K562 (cell line): ENCODE results near the gene PRR7. TPM values are rescaled to one million over a fixed set of nuclear protein-coding genes. Genes with fewer than 3 reads are reported as not detected.

Experiments
- ARNT ChIP-seq, 2 experiments: fragments of 450-650 bp; IDR thresholded peaks; 2 replicates each; pipeline ENCODE4 v1.6.1; 2016; ENCODE audit warnings: mild to moderate bottlenecking in 1 of 2
- BCOR ChIP-seq: fragments of 450-650 bp; IDR thresholded peaks from 2 replicates; pipeline ENCODE4 v1.6.1; 2016
- CEBPB ChIP-seq: fragments of 450-650 bp; IDR thresholded peaks from 2 replicates; pipeline ENCODE4 v1.6.1; 2016; ENCODE audit warnings: missing genetic modification characterization, missing compliant biosample characterization
- EGR1 ChIP-seq: fragments of 450-650 bp; conservative IDR thresholded peaks from 2 replicates; pipeline ENCODE4 v1.6.1; 2017; ENCODE audit warnings: mild to moderate bottlenecking
- FOS ChIP-seq: IDR thresholded peaks from 3 replicates; pipeline ENCODE4 v1.6.1; 2011; ENCODE audit not compliant: insufficient read length; ENCODE audit errors: extremely low read depth
- FOXA3 ChIP-seq, 2 experiments: fragments of 450-650 bp in 1 of 2; sonication (generic) in 1 of 2; formaldehyde crosslinking; IDR thresholded peaks in 1 of 2; conservative IDR thresholded peaks in 1 of 2; 2 replicates each; pipeline versions ENCODE4 v1.4.0 to v1.8.0; 2020 to 2022; ENCODE audit warnings: mild to moderate bottlenecking in 2 of 2, missing genetic modification reagents in 1 of 2
- HNRNPK ChIP-seq: fragments of 200-400 bp; formaldehyde crosslinking; IDR thresholded peaks from one replicate; pipeline ENCODE4 v1.6.1; 2018; ENCODE audit warnings: mild to moderate bottlenecking, low read depth, low read length; ENCODE audit not compliant: poor library complexity, severe bottlenecking
- NONO ChIP-seq, 2 experiments: fragments of 200-400 bp in 1 of 2; fragments of 450-650 bp in 1 of 2; formaldehyde crosslinking in 1 of 2; IDR thresholded peaks; 2 replicates each; pipeline ENCODE4 v1.6.1; 2017; ENCODE audit warnings: low read depth in 2 of 2, mild to moderate bottlenecking in 2 of 2, moderate library complexity in 2 of 2, low read length in 1 of 2
- NR2C2 ChIP-seq, 2 experiments: fragments of 200-800 bp in 1 of 2; sonication (Bioruptor generic) in 1 of 2; sonication (generic) in 1 of 2; formaldehyde crosslinking in 1 of 2; IDR thresholded peaks; 2 replicates each; pipeline versions ENCODE4 v1.6.1 to v1.8.0; 2016 to 2022; ENCODE audit warnings: mild to moderate bottlenecking in 1 of 2, missing compliant biosample characterization in 1 of 2, missing genetic modification characterization in 1 of 2, missing genetic modification reagents in 1 of 2
- SMAD3 ChIP-seq: fragments of 450-650 bp; formaldehyde crosslinking; conservative IDR thresholded peaks from 2 replicates; pipeline ENCODE4 v1.4.0; 2020; ENCODE audit warnings: mild to moderate bottlenecking
- TGIF2 ChIP-seq: sonication (generic); formaldehyde crosslinking; IDR thresholded peaks from 2 replicates; pipeline ENCODE4 v1.8.1; 2022; ENCODE audit warnings: mild to moderate bottlenecking, missing genetic modification reagents, moderate library complexity
- UBTF ChIP-seq, 2 experiments: IDR thresholded peaks; 2 replicates each; pipeline ENCODE4 v1.6.1; 2012; ENCODE audit warnings: improper control_type of control experiment in 2 of 2, low read depth in 2 of 2, low read length in 2 of 2, borderline replicate concordance in 1 of 2
- ZC3H4 ChIP-seq: sonication (generic); formaldehyde crosslinking; IDR thresholded peaks from 2 replicates; pipeline ENCODE4 v1.9.0; 2021; ENCODE audit warnings: missing genetic modification reagents, borderline replicate concordance
- ZNF592 ChIP-seq: fragments of 450-650 bp; IDR thresholded peaks from 2 replicates; pipeline ENCODE4 v1.6.1; 2017; ENCODE audit warnings: antibody characterized with exemption, mild to moderate bottlenecking
- polyA plus RNA-seq, 8 experiments: library from polyadenylated mRNA; depleted of rRNA in 4 of 8; stranded (reverse) in 5 of 8; unstranded in 3 of 8; fragments of >200 nt; fragmentation: Nextera tagmentation in 2 of 8; fragmentation: Illumina TruSeq in 1 of 8; extraction: Ambion mirVana in 2 of 8; extraction: Trizol in 1 of 8; gene quantifications; 2 replicates each; pipeline versions ENCODE4 v1.2.1 to v1.2.3, GENCODE V29; 2011 to 2014; ENCODE audit warnings: inconsistent platforms in 1 of 8, missing spikeins in 1 of 8
- total RNA-seq, 7 experiments: library from RNA; depleted of rRNA in 6 of 7; stranded (reverse); fragments of >200 nt in 6 of 7; fragmentation: Illumina TruSeq in 2 of 7; extraction: Trizol in 2 of 7; gene quantifications; 2 replicates each; pipeline versions ENCODE4 v1.2.1 to v1.2.3, GENCODE V29; 2011 to 2021; ENCODE audit warnings: low replicate concordance in 1 of 7
- TF ChIP-seq, protein P1 (sequence below): sonication (generic); formaldehyde crosslinking; IDR thresholded peaks from 2 replicates; pipeline ENCODE4 v1.8.0; 2023; ENCODE audit warnings: missing genetic modification reagents, mild to moderate bottlenecking, borderline replicate concordance

PRR7 gene
- total and polyA plus RNA-seq, 9 of the 15 experiments (the other 6 are each of a cell fraction or from before 2014, with no cell fraction given): 0.80 to 11.3 (median 10.4) TPM; not detected in 4

DNA sequence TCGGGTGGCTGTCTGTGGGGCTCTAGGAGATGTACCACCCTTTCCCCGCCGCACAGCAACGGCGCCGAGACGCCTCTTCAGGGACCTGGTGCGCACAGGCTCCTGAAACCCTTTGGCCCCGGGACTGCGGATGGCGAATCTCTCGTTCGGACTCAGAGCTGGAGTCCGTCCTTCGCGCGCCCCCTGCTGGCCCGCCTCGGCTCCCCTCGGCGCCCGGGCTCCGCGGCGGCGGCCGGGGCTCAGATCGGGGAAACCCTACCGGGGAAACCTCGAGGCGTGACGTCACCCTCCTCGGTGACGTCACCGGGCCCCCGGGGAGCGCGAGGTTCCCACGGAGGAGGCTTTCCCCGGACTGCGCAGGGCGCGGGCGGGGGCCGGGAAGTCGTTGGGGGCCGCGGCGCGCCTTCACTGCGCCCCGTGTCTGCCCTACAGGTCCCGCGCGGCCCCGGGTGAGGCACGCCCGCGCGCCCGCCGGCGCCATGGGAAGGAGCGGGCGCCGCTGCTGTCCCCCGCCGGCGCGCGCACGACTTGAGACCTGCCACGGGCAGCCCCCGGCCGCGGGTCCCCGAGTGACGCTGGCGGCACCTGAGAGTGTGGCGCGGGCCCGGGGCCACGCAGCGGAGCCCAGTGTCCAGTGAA, 7.9 kb downstream of the PRR7 start (continued):
- no peak for TF ChIP-seq ARNT (IDR thresholded peaks at IDR 0.05)
- TF ChIP-seq ZNF592: peak; percentile 31
- peak in 1 of 2 experiments; percentile 70; a peak in 1 of 4 replicates for TF ChIP-seq UBTF (IDR thresholded peaks at IDR 0.05; ENCODE audit: borderline replicate concordance in 1 of 2, low read depth in 2 of 2, low read length in 2 of 2)
- TF ChIP-seq TGIF2 (CRISPR knock-in tag): peak; percentile 67; the same call in 1 of the 2 replicates
- TF ChIP-seq FOS: no peak
- TF ChIP-seq, protein P1, sequence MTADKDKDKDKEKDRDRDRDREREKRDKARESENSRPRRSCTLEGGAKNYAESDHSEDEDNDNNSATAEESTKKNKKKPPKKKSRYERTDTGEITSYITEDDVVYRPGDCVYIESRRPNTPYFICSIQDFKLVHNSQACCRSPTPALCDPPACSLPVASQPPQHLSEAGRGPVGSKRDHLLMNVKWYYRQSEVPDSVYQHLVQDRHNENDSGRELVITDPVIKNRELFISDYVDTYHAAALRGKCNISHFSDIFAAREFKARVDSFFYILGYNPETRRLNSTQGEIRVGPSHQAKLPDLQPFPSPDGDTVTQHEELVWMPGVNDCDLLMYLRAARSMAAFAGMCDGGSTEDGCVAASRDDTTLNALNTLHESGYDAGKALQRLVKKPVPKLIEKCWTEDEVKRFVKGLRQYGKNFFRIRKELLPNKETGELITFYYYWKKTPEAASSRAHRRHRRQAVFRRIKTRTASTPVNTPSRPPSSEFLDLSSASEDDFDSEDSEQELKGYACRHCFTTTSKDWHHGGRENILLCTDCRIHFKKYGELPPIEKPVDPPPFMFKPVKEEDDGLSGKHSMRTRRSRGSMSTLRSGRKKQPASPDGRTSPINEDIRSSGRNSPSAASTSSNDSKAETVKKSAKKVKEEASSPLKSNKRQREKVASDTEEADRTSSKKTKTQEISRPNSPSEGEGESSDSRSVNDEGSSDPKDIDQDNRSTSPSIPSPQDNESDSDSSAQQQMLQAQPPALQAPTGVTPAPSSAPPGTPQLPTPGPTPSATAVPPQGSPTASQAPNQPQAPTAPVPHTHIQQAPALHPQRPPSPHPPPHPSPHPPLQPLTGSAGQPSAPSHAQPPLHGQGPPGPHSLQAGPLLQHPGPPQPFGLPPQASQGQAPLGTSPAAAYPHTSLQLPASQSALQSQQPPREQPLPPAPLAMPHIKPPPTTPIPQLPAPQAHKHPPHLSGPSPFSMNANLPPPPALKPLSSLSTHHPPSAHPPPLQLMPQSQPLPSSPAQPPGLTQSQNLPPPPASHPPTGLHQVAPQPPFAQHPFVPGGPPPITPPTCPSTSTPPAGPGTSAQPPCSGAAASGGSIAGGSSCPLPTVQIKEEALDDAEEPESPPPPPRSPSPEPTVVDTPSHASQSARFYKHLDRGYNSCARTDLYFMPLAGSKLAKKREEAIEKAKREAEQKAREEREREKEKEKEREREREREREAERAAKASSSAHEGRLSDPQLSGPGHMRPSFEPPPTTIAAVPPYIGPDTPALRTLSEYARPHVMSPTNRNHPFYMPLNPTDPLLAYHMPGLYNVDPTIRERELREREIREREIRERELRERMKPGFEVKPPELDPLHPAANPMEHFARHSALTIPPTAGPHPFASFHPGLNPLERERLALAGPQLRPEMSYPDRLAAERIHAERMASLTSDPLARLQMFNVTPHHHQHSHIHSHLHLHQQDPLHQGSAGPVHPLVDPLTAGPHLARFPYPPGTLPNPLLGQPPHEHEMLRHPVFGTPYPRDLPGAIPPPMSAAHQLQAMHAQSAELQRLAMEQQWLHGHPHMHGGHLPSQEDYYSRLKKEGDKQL (CRISPR knock-in tag): no peak
- TF ChIP-seq SMAD3: no peak
- no peak for TF ChIP-seq NR2C2 (CRISPR knock-in tag; IDR thresholded peaks at IDR 0.05)
- TF ChIP-seq NR2C2 (tag; IDR thresholded peaks at IDR 0.05): no peak
- TF ChIP-seq EGR1: no peak
- peak in 1 of 2 experiments; percentile 90; a peak in 2 of 4 replicates for TF ChIP-seq NONO (IDR thresholded peaks at IDR 0.05; ENCODE audit: low read depth in 2 of 2, low read length in 1 of 2)
- no peak for TF ChIP-seq BCOR
- TF ChIP-seq CEBPB (tag): no peak
- no peak for TF ChIP-seq ZC3H4
- TF ChIP-seq FOXA3 (CRISPR knock-in tag; conservative IDR thresholded peaks at IDR 0.05 in 1 of 2, IDR thresholded peaks at IDR 0.05 in 1 of 2): no peak
- no peak for TF ChIP-seq HNRNPK
